GM12892 (cell line): Measurements from ENCODE around the gene ACKR2.

Experiments
- POLR2A ChIP-seq: IDR thresholded peaks from 2 replicates; pipeline ENCODE4 v1.6.1; 2011; ENCODE audit warnings: low read depth, low read length, control low read depth
- POLR2AphosphoS5 ChIP-seq: IDR thresholded peaks from 2 replicates; pipeline ENCODE4 v1.6.1; 2011; ENCODE audit warnings: low read depth, low read length, control low read depth

DNA sequence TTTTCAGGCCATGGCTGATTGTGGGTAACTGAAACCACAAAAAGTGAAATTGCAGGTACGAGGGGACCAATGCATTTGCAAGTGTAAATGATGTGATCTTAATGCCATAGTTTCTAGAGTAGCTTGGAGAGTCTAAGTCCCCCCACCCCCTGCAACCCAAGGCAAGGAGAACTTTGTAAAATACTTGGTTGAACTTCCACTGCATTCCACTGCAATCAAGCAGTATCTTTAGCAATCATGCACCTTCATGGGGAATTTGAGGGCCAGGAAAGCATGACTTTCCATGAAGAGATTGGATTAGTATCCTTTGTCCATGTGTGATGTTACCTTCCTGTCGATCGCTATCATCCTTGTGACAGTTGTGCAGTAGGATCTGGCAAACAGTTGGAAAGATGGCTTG lies 77.8 kb downstream of the ACKR2 start:
- TF ChIP-seq POLR2AphosphoS5 (no peak), POLR2A (no peak)
